Lower leg skin (tissue), 3 donors: Measurements from ENCODE around the gene PNPO.

Experiments
- POLR2A ChIP-seq, 2 donors: fragments of 450-650 bp; IDR thresholded peaks; one replicate each; pipeline ENCODE4 v1.6.1; 2016 to 2017; ENCODE audit warnings: antibody characterized with exemption in 2 of 2, mild to moderate bottlenecking in 1 of 2, moderate library complexity in 1 of 2
- TF ChIP-seq, protein P1 (sequence below), 3 donors: fragments of 450-650 bp; IDR thresholded peaks; one replicate each; pipeline ENCODE4 v1.5.1; 2016; ENCODE audit warnings: antibody characterized with exemption in 3 of 3, mild to moderate bottlenecking in 3 of 3, moderate library complexity in 2 of 3

DNA sequence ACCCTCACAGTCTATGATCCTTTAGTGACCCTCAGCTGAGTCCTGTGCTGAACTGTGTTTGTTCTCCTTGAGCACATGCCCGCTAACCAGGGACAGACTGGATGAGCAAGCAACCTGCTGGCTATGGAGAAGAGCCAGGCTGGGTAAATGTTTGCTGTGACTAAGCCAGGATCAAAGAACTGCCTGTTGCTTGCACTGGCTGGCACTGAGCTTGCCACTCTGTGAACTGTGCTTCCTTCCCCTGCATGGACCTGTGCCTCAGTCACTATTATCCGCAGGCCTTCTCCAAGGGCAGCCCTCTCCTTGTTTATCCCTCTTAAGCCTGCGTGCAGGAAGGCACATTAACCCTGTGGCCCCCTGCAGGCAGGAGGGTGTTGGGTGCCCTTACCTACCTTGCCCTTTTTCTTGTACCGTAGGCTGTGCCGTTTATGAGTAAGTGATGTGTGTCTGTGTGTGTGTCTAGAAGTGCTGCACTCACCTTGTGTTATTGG lies 7.4 kb downstream of the PNPO start:
- TF ChIP-seq, protein P1, sequence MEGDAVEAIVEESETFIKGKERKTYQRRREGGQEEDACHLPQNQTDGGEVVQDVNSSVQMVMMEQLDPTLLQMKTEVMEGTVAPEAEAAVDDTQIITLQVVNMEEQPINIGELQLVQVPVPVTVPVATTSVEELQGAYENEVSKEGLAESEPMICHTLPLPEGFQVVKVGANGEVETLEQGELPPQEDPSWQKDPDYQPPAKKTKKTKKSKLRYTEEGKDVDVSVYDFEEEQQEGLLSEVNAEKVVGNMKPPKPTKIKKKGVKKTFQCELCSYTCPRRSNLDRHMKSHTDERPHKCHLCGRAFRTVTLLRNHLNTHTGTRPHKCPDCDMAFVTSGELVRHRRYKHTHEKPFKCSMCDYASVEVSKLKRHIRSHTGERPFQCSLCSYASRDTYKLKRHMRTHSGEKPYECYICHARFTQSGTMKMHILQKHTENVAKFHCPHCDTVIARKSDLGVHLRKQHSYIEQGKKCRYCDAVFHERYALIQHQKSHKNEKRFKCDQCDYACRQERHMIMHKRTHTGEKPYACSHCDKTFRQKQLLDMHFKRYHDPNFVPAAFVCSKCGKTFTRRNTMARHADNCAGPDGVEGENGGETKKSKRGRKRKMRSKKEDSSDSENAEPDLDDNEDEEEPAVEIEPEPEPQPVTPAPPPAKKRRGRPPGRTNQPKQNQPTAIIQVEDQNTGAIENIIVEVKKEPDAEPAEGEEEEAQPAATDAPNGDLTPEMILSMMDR (IDR thresholded peaks at IDR 0.05), result no peak
- TF ChIP-seq POLR2A (IDR thresholded peaks at IDR 0.05), result no peak
